Measurements from ENCODE around the gene KCTD21. TPM values are rescaled to one million over a fixed set of nuclear protein-coding genes. Genes with fewer than 3 reads are reported as not detected.

Gene KCTD21
- total RNA-seq (ENCODE audit: low replicate concordance) = 12.2 and 13.6 TPM in 2 replicates

GRCh38 chr11:78188286-78189173 lies at the start of gene KCTD21, which contains the start of gene USP35:
KCTD21 (minus strand) TSS chr11:78188626; CDS start chr11:78174554, 14,072 bp downstream.
USP35 (plus strand) TSS chr11:78188919; CDS start chr11:78196246, 7,327 bp downstream.

GRCh38 chr11:78139422-78140391 lies 48.7 kb downstream of the KCTD21 start, which contains the start of gene ALG8:
ALG8 (minus strand) TSS chr11:78139626; CDS start chr11:78139588, 38 bp downstream.

Other genes with a start within 250 kb of the KCTD21 start
- 25.3 and 34.3 TPM in 2 replicates for gene INTS4, start 194.0 kb downstream of the KCTD21 start, total RNA-seq (ENCODE audit: low replicate concordance)
- 0.35 and 1.1 TPM in 2 replicates for gene KCTD14, start 165.3 kb downstream of the KCTD21 start, total RNA-seq (ENCODE audit: low replicate concordance)
- gene THRSP, start 124.8 kb downstream of the KCTD21 start, total RNA-seq (ENCODE audit: low replicate concordance) = not detected in 2 replicates
- gene NDUFC2, start 108.8 kb downstream of the KCTD21 start, total RNA-seq (ENCODE audit: low replicate concordance) = 60.1 and 176 TPM in 2 replicates
- gene ALG8, start 49.0 kb downstream of the KCTD21 start, total RNA-seq (ENCODE audit: low replicate concordance) = 18.5 and 29.7 TPM in 2 replicates
- 6.3 and 25.3 TPM in 2 replicates for gene USP35, start 293 bp upstream of the KCTD21 start, total RNA-seq (ENCODE audit: low replicate concordance)
- 11.3 and 20.9 TPM in 2 replicates for gene GAB2, start 229.2 kb upstream of the KCTD21 start, total RNA-seq (ENCODE audit: low replicate concordance)

Measured in smooth muscle cell of the coronary artery (primary cell).